CD14-positive monocyte (primary cell): ENCODE data around the gene TOR1A. TPM values are rescaled to one million over a fixed set of nuclear protein-coding genes. Genes with fewer than 3 reads are reported as not detected.
A peak's percentile ranks its signal among the peaks of the same experiment; 100 is the strongest.
"Not testable (repeated sequence)": the region's sequence is repeated elsewhere in the genome, so short reads cannot be mapped to it uniquely, and the experiment has no call there.

Experiments used
- DNase-seq, 3 donors: peaks; one replicate each; pipeline ENCODE4 v3.0.0-alpha.2; 2011 to 2022
- H2AFZ ChIP-seq: 2 replicates; pipeline ENCODE4 v1.6.0; 2012; ENCODE audit warnings: mild to moderate bottlenecking, low read depth, low read length, inconsistent platforms; ENCODE audit not compliant: insufficient read depth, poor library complexity, severe bottlenecking
- H3K27ac ChIP-seq, 2 donors: 1 replicate in 1 of 2; 2 replicates in 1 of 2; pipeline ENCODE4 v1.5.1; 2012 to 2013; ENCODE audit warnings: low read length in 2 of 2, control low read depth in 1 of 2, inconsistent platforms in 1 of 2, low read depth in 1 of 2, mild to moderate bottlenecking in 1 of 2
- H3K27me3 ChIP-seq, 2 donors: one replicate each; pipeline versions ENCODE4 v1.6.0 to v1.6.1; 2011 to 2013; ENCODE audit warnings: low read length in 2 of 2; ENCODE audit not compliant: control insufficient read depth in 2 of 2, insufficient read depth in 2 of 2
- H3K36me3 ChIP-seq, 2 donors: replicated peaks in 1 of 2; 1 replicate in 1 of 2; 2 replicates in 1 of 2; pipeline versions ENCODE4 v1.5.1 to v1.6.1; 2012 to 2013; ENCODE audit warnings: low read length in 2 of 2, control low read depth in 1 of 2, inconsistent platforms in 1 of 2, mild to moderate bottlenecking in 1 of 2; ENCODE audit not compliant: insufficient read depth in 2 of 2, control insufficient read depth in 1 of 2
- H3K4me1 ChIP-seq, 2 donors: 1 replicate in 1 of 2; 2 replicates in 1 of 2; pipeline versions ENCODE4 v1.5.1 to v1.6.1; 2012 to 2013; ENCODE audit warnings: low read length in 2 of 2, control low read depth in 1 of 2, inconsistent platforms in 1 of 2, mild to moderate bottlenecking in 1 of 2, moderate library complexity in 1 of 2; ENCODE audit not compliant: insufficient read depth in 2 of 2, control insufficient read depth in 1 of 2
- H3K4me2 ChIP-seq: replicated peaks from 2 replicates; pipeline ENCODE3; 2012; ENCODE audit warnings: low read length, moderate library complexity, mild to moderate bottlenecking; ENCODE audit not compliant: poor library complexity, severe bottlenecking; ENCODE audit errors: extremely low read depth
- H3K4me3 ChIP-seq, 3 experiments: fragments of 200-600 bp in 1 of 3; sonication (generic) in 1 of 3; replicated peaks in 1 of 3; 1 replicate in 2 of 3; 2 replicates in 1 of 3; pipeline ENCODE4 v1.5.1; 2011 to 2013; ENCODE audit warnings: low read length in 3 of 3, mild to moderate bottlenecking in 3 of 3, control low read depth in 2 of 3, low read depth in 2 of 3, inconsistent platforms in 1 of 3, moderate library complexity in 1 of 3
- H3K79me2 ChIP-seq: 2 replicates; pipeline ENCODE4 v1.6.0; 2012; ENCODE audit warnings: mild to moderate bottlenecking, control low read depth, inconsistent platforms, low read length, moderate library complexity; ENCODE audit not compliant: insufficient read depth
- H3K9ac ChIP-seq: 2 replicates; pipeline ENCODE4 v1.6.0; 2017; ENCODE audit warnings: low read length, mild to moderate bottlenecking; ENCODE audit not compliant: insufficient read depth, poor library complexity, severe bottlenecking
- H3K9me3 ChIP-seq, 2 donors: replicated peaks in 1 of 2; 1 replicate in 1 of 2; 2 replicates in 1 of 2; pipeline versions ENCODE4 v1.5.1 to v1.6.1; 2012 to 2013; ENCODE audit warnings: low read length in 2 of 2, control low read depth in 1 of 2; ENCODE audit not compliant: control insufficient read depth in 1 of 2, insufficient read depth in 1 of 2
- H4K20me1 ChIP-seq: 2 replicates; pipeline ENCODE4 v1.6.0; 2012; ENCODE audit warnings: mild to moderate bottlenecking, low read length, control low read depth, moderate library complexity; ENCODE audit not compliant: insufficient read depth
- H3K27ac Mint-ChIP-seq, 7 donors: one replicate each; pipeline ENCODE4 v1.8.0; 2020; ENCODE audit warnings: mild to moderate bottlenecking in 7 of 7, mixed read lengths in 7 of 7, moderate library complexity in 6 of 7, inconsistent platforms in 2 of 7
- H3K27me3 Mint-ChIP-seq, 3 donors: one replicate each; pipeline ENCODE4 v1.8.0; 2021 to 2022; ENCODE audit warnings: low read depth in 3 of 3, mild to moderate bottlenecking in 3 of 3, mixed read lengths in 3 of 3, moderate library complexity in 3 of 3, inconsistent platforms in 1 of 3
- H3K36me3 Mint-ChIP-seq, 2 donors: one replicate each; pipeline ENCODE4 v1.8.0; 2020; ENCODE audit warnings: mixed read lengths in 2 of 2, inconsistent platforms in 1 of 2, mild to moderate bottlenecking in 1 of 2
- H3K4me1 Mint-ChIP-seq: one replicate; pipeline ENCODE4 v1.8.0; 2020; ENCODE audit warnings: mild to moderate bottlenecking, mixed read lengths
- H3K4me3 Mint-ChIP-seq, 2 donors: one replicate each; pipeline ENCODE4 v1.8.0; 2020; ENCODE audit warnings: mild to moderate bottlenecking in 2 of 2, mixed read lengths in 2 of 2, moderate library complexity in 1 of 2
- H3K9me3 Mint-ChIP-seq, 7 donors: one replicate each; pipeline ENCODE4 v1.8.0; 2020 to 2022; ENCODE audit warnings: mixed read lengths in 7 of 7, mild to moderate bottlenecking in 6 of 7, moderate library complexity in 6 of 7, inconsistent platforms in 2 of 7
- WGBS: methylation state at CpG from one replicate; pipeline ENCODE4 v1.1.5; 2013; ENCODE audit warnings: missing lambda C conversion rate; ENCODE audit not compliant: insufficient coverage; 5-methylcytosine and 5-hydroxymethylcytosine counted together
- intact Hi-C, 2 donors: fragments of 100-400 bp; cut with micrococcal nuclease; formaldehyde crosslinking; loops; one replicate each; pipeline versions ENCODE4 v1.15.0 to v1.15.1; 2023
- polyA plus RNA-seq, 3 donors: library from polyadenylated mRNA; depleted of rRNA in 1 of 3; unstranded in 2 of 3; stranded (reverse) in 1 of 3; fragments of 300-500 nt in 2 of 3; fragments of >200 nt in 1 of 3; fragmentation: Illumina TruSeq in 2 of 3; gene quantifications; 1 replicate in 2 of 3; 2 replicates in 1 of 3; pipeline ENCODE4 v1.2.3, GENCODE V29; 2012 to 2021
- TF ChIP-seq, protein P1 (sequence below): fragments of 200-600 bp; IDR thresholded peaks from one replicate; pipeline ENCODE4 v1.8.0; 2022; ENCODE audit warnings: antibody characterized with exemption, mild to moderate bottlenecking

Gene TOR1A
- polyA plus RNA-seq, 3 donors = 41.2 to 95.3 (median 89.6) TPM

DNA sequence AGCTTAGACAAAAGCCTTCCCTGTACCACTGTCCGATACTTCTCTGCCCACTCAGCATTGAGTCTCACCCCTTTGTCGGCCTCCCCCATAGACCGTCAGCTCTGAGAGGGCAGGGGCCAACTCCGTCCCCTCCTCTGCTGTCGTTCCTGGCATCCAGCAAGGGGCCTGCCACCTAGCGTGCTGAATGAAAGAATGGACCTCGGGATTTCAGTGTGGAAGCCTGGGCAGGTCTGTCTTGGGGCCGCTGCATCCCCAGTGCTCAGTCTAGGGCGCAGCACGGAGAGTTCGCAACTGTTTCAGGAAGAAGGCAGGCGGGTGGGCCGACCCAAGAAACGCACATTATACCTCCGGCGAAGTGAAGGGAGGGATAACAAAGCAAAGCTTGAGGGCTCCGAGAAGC, 22.4 kb downstream of the TOR1A start:
- intact Hi-C loops = loop anchor here in 1 of 2 donors (5.0 kb wide), 1 partner anchor 36 kb away; the partner anchor contains the start of genes C9orf78 and USP20
- no peak overlapping the region for H3K27ac ChIP-seq
- no peak overlapping the region for H3K9ac ChIP-seq
- peaks cover 26 to 28% of the 10 kb centered on the region in 2 donors for H3K4me1 ChIP-seq
- no peak for DNase-seq
- no peaks in the 10 kb centered on the region for H3K36me3 ChIP-seq
- no peak overlapping the region for H3K4me2 ChIP-seq
- Mint-ChIP-seq H3K36me3 (peaks cover 0 to 10% of the 10 kb centered on the region in 2 donors), H3K27me3 (no peaks in the 10 kb centered on the region), H3K27ac (peak overlapping the region in 1 of 7 donors; percentile 0), H3K4me1 (peaks cover 25% of the 10 kb centered on the region), H3K4me3 (no peak overlapping the region), H3K9me3 (no peaks in the 10 kb centered on the region)
- no peaks in the 10 kb centered on the region for H3K9me3 ChIP-seq
- WGBS = 90% methylated on average over 11 of the region's 17 CpGs
- peaks cover 14% of the 10 kb centered on the region for H3K79me2 ChIP-seq
- H4K20me1 ChIP-seq = peaks cover 12% of the 10 kb centered on the region
- TF ChIP-seq, protein P1, sequence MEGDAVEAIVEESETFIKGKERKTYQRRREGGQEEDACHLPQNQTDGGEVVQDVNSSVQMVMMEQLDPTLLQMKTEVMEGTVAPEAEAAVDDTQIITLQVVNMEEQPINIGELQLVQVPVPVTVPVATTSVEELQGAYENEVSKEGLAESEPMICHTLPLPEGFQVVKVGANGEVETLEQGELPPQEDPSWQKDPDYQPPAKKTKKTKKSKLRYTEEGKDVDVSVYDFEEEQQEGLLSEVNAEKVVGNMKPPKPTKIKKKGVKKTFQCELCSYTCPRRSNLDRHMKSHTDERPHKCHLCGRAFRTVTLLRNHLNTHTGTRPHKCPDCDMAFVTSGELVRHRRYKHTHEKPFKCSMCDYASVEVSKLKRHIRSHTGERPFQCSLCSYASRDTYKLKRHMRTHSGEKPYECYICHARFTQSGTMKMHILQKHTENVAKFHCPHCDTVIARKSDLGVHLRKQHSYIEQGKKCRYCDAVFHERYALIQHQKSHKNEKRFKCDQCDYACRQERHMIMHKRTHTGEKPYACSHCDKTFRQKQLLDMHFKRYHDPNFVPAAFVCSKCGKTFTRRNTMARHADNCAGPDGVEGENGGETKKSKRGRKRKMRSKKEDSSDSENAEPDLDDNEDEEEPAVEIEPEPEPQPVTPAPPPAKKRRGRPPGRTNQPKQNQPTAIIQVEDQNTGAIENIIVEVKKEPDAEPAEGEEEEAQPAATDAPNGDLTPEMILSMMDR = no peak
- peak overlapping the region; percentile 42 for H2AFZ ChIP-seq
- H3K27me3 ChIP-seq = no peaks in the 10 kb centered on the region
- no peak overlapping the region for H3K4me3 ChIP-seq

DNA sequence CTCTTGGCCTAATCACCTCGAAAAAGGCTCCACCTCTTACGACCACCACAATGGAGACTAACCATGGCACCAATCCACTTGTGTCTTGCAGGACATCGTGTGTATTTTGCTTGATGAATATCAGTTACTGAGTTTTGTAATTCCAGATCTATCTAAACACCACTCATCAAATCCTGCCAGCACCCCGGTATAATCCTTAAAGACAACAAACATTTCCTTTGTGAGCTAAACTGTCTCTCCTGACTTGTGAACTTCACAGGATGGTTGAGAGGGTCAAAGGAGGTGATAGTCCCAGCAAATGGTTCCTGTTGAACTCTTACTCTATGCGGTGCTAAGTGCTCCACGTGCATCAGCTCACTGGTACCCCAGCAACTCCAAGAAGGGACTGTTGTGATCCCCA, 25.0 kb downstream of the TOR1A start:
- no peaks in the 10 kb centered on the region for H3K9me3 ChIP-seq
- no peaks in the 10 kb centered on the region for H3K36me3 Mint-ChIP-seq
- no peak overlapping the region for H3K4me3 Mint-ChIP-seq
- H4K20me1 ChIP-seq = peaks cover 5% of the 10 kb centered on the region
- WGBS = 67% methylated on average over 1 of the region's 6 CpGs
- H3K4me3 ChIP-seq = no peak overlapping the region
- H3K4me1 Mint-ChIP-seq = peaks cover 5% of the 10 kb centered on the region
- no peak overlapping the region for H3K27ac ChIP-seq
- peaks cover 4 to 6% of the 10 kb centered on the region in 2 donors for H3K4me1 ChIP-seq
- DNase-seq = no peak
- no peaks in the 10 kb centered on the region for H3K27me3 ChIP-seq
- H3K27ac Mint-ChIP-seq = no peak overlapping the region
- H3K36me3 ChIP-seq = no peaks in the 10 kb centered on the region
- H3K27me3 Mint-ChIP-seq = peaks cover 9 to 11% (median 11%) of the 10 kb centered on the region in 3 donors
- H3K9ac ChIP-seq = no peak overlapping the region
- peaks cover 7% of the 10 kb centered on the region for H3K79me2 ChIP-seq
- no peak overlapping the region for H2AFZ ChIP-seq
- no peaks in the 10 kb centered on the region for H3K9me3 Mint-ChIP-seq
- intact Hi-C loops = no loop called here
- TF ChIP-seq, protein P1 = no peak
- H3K4me2 ChIP-seq = no peak overlapping the region

DNA sequence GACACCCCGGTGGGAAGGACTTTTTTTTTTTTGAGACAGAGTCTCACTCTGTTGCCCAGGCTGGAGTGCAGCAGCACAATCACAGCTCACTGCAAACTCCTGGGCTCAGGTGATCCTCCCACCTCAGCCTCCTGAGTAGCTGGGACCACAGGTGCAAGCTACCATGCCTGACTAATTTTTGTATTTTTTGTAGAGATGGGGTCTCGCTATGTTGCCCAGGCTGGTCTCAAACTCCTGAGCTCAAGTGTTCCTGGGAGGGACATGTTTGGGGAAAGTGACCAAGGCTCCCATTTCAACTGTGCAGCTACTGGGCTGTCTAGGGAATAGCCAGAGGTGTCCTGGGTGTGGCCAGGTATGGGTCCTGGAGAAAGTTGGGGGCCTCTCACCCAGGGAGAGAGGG, 27.9 kb downstream of the TOR1A start:
- DNase-seq, H3K27ac Mint-ChIP-seq, H3K9me3 ChIP-seq, H3K27ac ChIP-seq, H3K79me2 ChIP-seq, H3K36me3 Mint-ChIP-seq, H3K4me3 ChIP-seq, H3K9ac ChIP-seq, H3K27me3 ChIP-seq, H3K4me3 Mint-ChIP-seq, H3K36me3 ChIP-seq, H4K20me1 ChIP-seq, H3K4me1 ChIP-seq, H3K4me1 Mint-ChIP-seq, H3K9me3 Mint-ChIP-seq, intact Hi-C loops, H2AFZ ChIP-seq, H3K4me2 ChIP-seq: not testable (repeated sequence)
- WGBS = 92% methylated on average over 2 of the region's 2 CpGs
- peaks cover 14 to 18% (median 17%) of the 10 kb centered on the region in 3 donors for H3K27me3 Mint-ChIP-seq
